ENCODE measurements around the gene PRMT9.

Gene PRMT9

DNA sequence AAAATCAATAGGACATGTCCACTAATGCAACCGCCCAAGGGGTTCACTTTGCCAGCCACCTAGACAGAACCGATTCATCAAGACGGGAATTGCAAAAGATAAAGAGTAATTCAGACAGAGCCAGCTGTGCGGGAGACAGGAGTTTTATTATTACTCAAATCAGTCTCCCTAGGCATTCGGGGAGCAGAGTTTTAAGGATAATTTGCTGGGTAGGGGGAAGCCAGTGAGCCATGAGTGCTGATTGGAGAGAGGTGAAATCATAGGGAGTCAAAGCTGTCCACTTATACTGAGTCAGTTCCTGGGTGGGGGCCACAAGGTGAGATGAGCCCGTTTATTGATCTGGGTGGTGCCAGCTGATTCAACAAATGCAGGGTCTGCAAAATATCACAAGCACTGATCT is 58.2 kb downstream of the PRMT9 start:
- TF ChIP-seq POLR2A (IDR thresholded peaks at IDR 0.05; ENCODE audit: low read length) (no peak), GATA1 (IDR thresholded peaks at IDR 0.05; ENCODE audit: low read depth, low read length) (no peak)

DNA sequence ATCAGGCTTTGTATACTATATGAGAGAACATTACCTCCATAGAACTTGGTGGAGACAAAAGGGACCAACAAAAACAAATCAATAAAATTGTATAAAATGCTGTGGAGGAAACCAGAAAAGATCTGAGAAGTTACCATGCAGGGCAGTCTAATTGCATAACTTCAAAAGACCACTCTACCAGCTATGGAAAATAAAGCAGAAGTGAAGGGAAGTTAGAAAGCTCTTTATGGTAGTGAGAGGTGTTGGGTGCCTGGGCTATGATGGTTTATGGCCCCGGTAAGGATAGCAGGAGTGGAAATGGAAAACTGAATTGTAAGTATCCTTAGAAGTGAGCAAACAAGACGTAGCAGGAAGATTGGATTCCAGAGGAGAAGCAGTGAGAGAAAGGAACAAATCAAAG is 63.6 kb downstream of the PRMT9 start:
- TF ChIP-seq POLR2A (IDR thresholded peaks at IDR 0.05; ENCODE audit: low read length) (no peak), GATA1 (IDR thresholded peaks at IDR 0.05; ENCODE audit: low read depth, low read length) (no peak)
- no peak for DNase-seq

More for the DNA sequence above, 58.2 kb downstream of the PRMT9 start:
- no peak for DNase-seq

DNA sequence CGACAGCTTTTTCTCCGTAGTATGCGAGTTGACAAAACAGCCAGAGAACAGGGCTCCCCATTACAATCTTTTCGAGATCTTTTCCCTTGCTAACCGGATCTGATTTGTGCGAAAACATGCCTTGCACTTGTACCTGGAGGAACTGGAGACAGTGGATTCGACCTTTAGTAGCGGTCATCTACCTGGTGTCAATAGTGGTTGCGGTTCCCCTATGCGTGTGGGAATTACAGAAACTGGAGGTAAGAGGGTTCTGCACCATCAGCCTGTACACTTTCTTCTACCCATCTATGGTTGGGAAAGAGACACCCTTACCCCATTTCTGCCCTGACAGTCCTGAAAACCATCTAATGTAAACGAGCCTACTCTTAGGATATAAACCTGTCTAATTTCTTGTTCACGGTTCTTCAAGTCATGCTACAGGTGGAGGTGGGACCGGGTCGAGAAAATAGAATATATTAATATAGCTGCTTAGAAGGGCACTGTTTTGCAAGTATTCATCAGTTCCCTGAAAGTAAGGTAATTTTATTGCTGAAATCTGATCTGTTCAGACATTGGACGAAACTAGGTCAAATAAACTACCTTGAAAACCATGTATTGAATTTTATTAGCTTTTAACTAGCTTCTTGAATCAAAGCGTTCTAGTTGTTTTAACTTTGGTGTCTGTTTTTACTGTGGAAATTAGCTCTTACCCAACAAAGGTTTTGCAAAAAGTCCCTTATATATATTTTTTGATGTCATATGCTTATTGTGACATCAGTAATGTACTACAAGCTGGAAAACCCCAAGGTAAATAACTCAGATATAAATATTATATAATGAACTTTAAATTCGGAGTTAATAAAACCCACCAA is 65.9 kb downstream of the PRMT9 start:
- TF ChIP-seq POLR2A (IDR thresholded peaks at IDR 0.05; ENCODE audit: low read length) (no peak), GATA1 (IDR thresholded peaks at IDR 0.05; ENCODE audit: low read depth, low read length) (no peak)
- DNase-seq: no peak

DNA sequence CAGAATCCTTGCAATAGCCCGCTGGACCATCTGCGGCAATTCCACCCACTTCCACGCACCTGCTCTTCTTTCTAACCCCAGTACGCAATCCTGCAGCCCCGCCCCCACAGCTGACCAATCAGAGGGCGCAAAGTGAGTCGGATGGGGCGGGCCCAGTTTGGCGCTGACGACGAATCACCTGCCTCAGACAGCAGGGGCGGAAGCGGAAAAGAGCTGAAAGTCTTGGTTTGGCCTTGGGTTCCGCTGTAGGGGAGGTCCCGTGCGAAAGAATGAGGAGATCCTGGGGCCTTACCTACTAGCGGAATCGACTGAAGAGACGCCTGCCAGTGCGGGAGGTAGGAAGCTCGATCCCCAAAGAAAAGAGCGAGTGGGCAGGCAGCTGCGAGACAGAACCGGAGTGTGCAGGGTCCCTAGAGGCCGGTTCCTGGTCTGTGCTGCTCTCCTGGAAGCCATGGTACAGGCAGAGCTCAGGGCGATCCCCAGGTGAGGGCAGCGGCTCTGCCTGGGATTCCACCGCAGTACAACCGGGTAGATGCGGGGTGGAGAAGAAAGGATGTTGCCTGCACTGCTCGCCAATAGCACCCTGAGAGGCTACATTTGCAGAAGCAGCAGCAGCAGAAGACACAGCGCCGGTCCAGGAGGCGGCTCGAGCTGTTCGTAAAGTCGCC is 66.7 kb downstream of the PRMT9 start, which contains the start of gene TMEM184C:
TMEM184C (plus strand) TSS at position 225 of the 668 bp plus-strand sequence. CDS start 560 bp downstream, outside the sequence.
- peak; percentile 96 to 97 for DNase-seq
- TF ChIP-seq GATA1 (IDR thresholded peaks at IDR 0.05; ENCODE audit: low read depth, low read length) (no peak), POLR2A (IDR thresholded peaks at IDR 0.05; ENCODE audit: low read length) (peak; percentile 90)

DNA sequence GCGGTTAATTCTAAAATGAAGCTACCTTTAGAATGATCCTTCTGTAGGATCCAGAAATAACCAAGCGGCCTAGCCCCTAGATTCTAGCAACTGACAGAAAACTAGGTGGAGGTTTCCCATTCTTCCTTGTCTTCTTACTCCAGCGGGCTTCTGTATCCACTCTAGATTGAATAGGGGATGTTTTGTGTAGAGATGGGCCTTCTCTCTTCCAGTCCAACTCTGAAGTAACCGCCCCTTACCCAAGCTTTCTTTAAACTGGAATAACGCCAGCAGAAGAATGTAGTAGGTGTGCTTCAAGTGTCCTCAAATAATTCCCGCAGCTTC is 67.2 kb downstream of the PRMT9 start:
- TF ChIP-seq POLR2A (IDR thresholded peaks at IDR 0.05; ENCODE audit: low read length) (no peak), GATA1 (IDR thresholded peaks at IDR 0.05; ENCODE audit: low read depth, low read length) (no peak)
- DNase-seq: no peak

DNA sequence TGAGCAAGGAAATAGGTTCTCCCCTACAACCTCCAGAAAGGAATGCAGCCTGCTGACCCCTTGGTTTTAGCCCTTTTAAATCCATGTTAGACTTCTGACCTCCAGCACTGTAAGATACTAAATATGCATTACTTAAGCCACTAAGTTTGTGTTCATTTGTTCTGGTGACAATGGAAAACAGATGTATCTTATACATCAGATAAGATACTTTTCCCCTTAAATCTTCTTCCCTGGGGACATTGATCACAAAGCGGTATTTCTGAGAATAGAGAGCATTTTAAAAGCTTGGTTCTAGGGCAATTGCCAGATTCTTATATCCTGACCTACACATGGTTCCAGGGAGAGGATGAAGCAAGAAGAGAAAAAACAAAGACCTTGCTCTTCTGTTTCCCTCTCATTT is 73.3 kb downstream of the PRMT9 start:
- TF ChIP-seq POLR2A (IDR thresholded peaks at IDR 0.05; ENCODE audit: low read length): no peak
- TF ChIP-seq GATA1 (IDR thresholded peaks at IDR 0.05; ENCODE audit: low read depth, low read length): no peak
- no peak for DNase-seq

DNA sequence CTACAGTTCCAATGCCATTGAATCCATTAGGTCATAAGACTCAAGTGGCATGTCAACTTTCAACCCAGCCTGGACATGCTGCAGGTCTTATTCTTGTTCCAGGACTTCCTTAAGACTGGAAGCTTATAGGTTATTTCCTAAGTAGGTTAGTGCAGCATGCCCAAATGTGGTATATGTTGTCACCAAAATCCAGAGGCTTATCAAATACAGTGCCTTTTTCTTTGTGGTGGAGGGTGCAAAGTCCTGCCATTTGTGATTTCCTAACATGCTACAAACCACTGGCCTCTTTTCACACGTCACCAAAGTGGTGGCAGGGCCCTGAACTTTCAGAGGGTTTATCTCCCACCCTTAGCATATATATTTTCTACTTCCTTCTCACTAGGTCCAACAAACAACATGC is 76.5 kb downstream of the PRMT9 start:
- DNase-seq: no peak
- TF ChIP-seq GATA1 (IDR thresholded peaks at IDR 0.05; ENCODE audit: low read depth, low read length) (no peak), POLR2A (IDR thresholded peaks at IDR 0.05; ENCODE audit: low read length) (no peak)

DNA sequence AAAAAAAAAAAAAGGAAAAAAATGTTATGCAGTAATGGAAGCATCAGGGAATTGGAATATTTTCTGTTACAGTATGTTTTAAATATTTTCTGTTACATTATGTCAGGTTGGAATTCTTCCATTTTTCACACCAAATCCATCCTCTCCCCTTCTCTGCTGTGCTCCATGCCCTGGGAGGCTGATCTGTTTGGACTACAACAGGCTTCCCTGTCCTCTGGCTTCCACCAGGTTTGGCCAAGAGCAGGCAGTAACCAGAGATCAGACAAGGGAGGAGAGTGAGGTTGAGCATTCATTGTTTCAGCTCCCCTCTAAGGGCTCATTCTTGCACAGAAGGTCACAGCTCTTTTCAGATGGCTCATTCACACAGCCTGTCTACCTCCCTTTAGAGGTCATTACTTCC is 78.5 kb downstream of the PRMT9 start:
- DNase-seq: no peak
- TF ChIP-seq GATA1 (IDR thresholded peaks at IDR 0.05; ENCODE audit: low read depth, low read length): no peak
- TF ChIP-seq POLR2A (IDR thresholded peaks at IDR 0.05; ENCODE audit: low read length): no peak

DNA sequence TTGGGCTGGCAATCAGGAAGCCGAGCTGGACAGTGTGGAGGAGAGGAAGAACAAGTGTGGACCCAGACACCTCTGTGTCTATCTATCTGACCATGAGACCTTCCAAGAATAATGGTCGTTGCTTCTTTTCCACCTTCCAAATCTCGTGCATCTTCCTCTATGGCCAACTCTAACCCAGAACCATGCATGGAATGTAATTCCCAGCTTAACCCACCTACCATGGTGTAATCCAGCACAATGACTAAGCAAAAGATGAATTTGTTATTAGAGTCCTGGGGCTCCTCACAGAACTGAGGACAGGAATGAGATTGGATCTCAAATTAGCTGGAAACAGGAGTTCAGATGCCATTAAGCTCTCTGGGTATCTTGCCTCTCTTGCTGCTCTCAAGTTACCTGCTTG is 84.2 kb downstream of the PRMT9 start:
- TF ChIP-seq GATA1 (IDR thresholded peaks at IDR 0.05; ENCODE audit: low read depth, low read length) (no peak), POLR2A (IDR thresholded peaks at IDR 0.05; ENCODE audit: low read length) (no peak)
- no peak for DNase-seq

DNA sequence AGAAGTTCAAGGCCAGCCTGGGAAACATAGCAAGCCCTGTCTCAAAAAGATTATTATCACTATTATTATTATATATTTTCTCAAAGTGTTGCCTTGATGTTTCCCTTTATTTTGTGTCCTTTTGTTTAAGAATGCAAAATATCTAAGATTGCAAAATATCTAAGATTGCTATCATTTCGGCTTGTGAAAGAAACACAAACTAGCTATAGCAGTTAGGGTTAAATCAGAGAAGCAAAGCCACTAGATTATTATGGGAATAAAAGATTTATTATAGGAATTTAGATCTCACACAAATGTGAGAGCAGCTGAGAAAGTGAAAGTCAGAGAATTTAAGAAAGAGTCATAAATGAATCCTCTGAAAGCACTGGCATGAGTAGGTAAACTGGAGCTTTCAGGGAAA is 84.8 kb downstream of the PRMT9 start:
- no peak for DNase-seq
- TF ChIP-seq GATA1 (IDR thresholded peaks at IDR 0.05; ENCODE audit: low read depth, low read length) (no peak), POLR2A (IDR thresholded peaks at IDR 0.05; ENCODE audit: low read length) (no peak)

DNA sequence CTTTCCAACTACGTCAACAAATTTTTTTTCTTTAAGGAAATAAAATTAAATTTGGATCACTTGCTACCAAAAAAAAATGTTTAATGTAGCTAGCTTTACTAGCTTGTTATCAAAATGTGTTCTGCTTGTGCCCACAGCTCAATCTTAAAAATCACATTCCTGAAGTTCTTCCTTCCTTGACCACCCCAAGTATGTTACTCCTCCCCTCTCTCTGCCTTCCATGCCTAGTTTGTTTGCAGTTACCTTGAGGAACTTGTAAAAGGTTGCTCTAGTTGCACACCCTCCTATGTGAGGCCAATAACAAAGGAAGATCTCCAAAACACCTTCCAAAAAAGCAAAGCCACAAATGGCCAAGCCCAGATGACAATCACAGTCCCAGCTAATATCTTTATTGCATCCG is 86.4 kb downstream of the PRMT9 start:
- TF ChIP-seq GATA1 (IDR thresholded peaks at IDR 0.05; ENCODE audit: low read depth, low read length): no peak
- no peak for TF ChIP-seq POLR2A (IDR thresholded peaks at IDR 0.05; ENCODE audit: low read length)
- DNase-seq: no peak

DNA sequence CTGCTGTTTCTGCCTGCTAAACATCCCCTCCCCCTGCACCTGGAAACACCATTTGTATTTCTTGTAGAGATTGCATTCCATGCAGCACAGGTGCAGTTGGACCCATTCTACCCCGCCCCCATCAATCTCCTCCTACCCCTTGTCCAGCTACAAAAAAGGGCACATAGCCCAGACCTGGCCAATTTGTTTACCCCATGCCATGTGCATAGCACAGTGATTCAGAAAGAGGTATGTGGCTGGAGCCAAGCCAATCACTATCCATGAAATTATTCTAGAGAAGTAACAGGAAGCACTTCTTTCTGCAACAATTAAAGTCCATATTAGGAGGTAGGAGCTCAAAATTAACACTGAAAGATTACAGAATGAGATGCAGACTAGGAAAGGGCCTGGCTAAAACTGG is 87.0 kb downstream of the PRMT9 start:
- TF ChIP-seq POLR2A (IDR thresholded peaks at IDR 0.05; ENCODE audit: low read length): no peak
- no peak for DNase-seq

DNA sequence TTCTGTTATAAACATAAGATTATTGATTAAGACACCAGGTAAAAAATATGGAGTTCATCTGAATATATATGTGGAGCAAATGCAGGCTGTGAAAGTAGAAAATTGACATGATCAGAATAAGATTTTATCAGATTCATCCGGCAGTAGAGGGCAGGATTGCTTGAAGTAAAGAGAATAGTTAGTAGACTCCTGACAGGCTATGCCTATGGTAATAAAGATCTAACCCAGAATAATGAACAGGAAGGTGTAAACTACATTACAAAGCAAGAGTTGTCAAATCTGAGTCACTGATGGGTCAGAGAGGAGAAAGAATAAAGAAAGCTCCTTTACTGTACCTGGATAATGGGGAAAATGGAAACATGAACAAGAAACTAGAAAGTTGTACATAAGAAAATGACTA is 87.6 kb downstream of the PRMT9 start:
- TF ChIP-seq GATA1 (IDR thresholded peaks at IDR 0.05; ENCODE audit: low read depth, low read length) (no peak), POLR2A (IDR thresholded peaks at IDR 0.05; ENCODE audit: low read length) (no peak)
- DNase-seq: no peak

DNA sequence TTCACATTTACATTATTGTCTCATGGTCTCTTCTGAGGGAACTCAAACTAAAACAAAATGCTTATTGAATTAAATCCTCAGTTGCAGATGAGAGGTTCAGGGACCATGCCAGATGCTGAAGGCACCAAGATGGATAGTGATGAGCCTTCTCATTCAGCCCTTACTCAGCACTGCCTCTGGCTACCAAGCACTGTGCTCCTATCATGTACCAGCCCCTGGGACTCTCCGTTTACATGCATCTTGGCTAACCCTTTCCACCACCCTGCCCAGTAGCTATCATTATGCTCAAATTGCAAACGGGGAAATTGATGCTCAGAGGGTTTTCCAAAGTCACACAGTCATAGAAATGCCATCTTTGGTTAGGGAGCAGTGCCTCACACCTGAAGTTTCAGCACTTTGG is 89.4 kb downstream of the PRMT9 start:
- TF ChIP-seq POLR2A (IDR thresholded peaks at IDR 0.05; ENCODE audit: low read length) (no peak), GATA1 (IDR thresholded peaks at IDR 0.05; ENCODE audit: low read depth, low read length) (no peak)
- DNase-seq: no peak

DNA sequence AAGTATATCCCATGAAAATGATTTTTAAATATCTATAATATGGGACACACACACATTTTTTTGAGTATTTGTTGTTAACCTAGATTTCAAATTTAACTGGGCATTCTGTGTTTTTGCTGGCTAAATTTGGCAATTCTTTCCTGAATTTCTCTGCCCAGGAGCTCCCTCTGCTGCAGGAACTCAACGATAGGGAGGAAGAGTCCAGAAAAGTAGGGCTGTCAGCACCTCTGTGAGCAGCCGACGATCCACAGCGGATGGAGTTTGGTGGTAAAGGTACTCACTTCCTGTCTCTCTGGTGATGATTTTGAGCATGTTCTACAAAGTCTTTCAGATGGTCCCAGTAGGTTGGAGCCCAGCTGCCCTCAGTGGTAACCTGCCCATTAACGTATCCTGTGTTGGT is 89.9 kb downstream of the PRMT9 start:
- TF ChIP-seq POLR2A (IDR thresholded peaks at IDR 0.05; ENCODE audit: low read length) (no peak), GATA1 (IDR thresholded peaks at IDR 0.05; ENCODE audit: low read depth, low read length) (no peak)
- no peak for DNase-seq
